K562 (cell line): Measurements from ENCODE around the gene CUL9. TPM values are rescaled to one million over a fixed set of nuclear protein-coding genes. Genes with fewer than 3 reads are reported as not detected.

ENCODE experiments used
- CXXC5 ChIP-seq: fragments of 250-450 bp; sonication (Bioruptor Pico); IDR thresholded peaks from 2 replicates; pipeline ENCODE4 v1.8.0; 2022; ENCODE audit warnings: inconsistent platforms, mild to moderate bottlenecking, moderate library complexity
- LARP7 ChIP-seq: fragments of 450-650 bp; IDR thresholded peaks from 2 replicates; pipeline ENCODE4 v1.6.1; 2016
- NR1H2 ChIP-seq: sonication (generic); formaldehyde crosslinking; IDR thresholded peaks from 2 replicates; pipeline ENCODE4 v1.4.0; 2020; ENCODE audit warnings: mild to moderate bottlenecking, missing genetic modification reagents
- NR2C2 ChIP-seq, 2 experiments: fragments of 200-800 bp in 1 of 2; sonication (Bioruptor generic) in 1 of 2; sonication (generic) in 1 of 2; formaldehyde crosslinking in 1 of 2; IDR thresholded peaks; 2 replicates each; pipeline versions ENCODE4 v1.6.1 to v1.8.0; 2016 to 2022; ENCODE audit warnings: mild to moderate bottlenecking in 1 of 2, missing compliant biosample characterization in 1 of 2, missing genetic modification characterization in 1 of 2, missing genetic modification reagents in 1 of 2
- POLR2A ChIP-seq: fragments of 450-650 bp; conservative IDR thresholded peaks from 2 replicates; pipeline ENCODE4 v1.6.1; 2016
- RBFOX2 ChIP-seq: fragments of 200-400 bp; formaldehyde crosslinking; IDR thresholded peaks from 2 replicates; pipeline ENCODE4 v1.6.1; 2017; ENCODE audit warnings: low read depth, mild to moderate bottlenecking, low read length, moderate library complexity
- RBM14 ChIP-seq: fragments of 200-400 bp; formaldehyde crosslinking; IDR thresholded peaks from 2 replicates; pipeline ENCODE4 v1.6.1; 2018; ENCODE audit warnings: low read depth, mild to moderate bottlenecking, low read length, moderate library complexity, borderline replicate concordance; ENCODE audit not compliant: insufficient read depth
- SRSF9 ChIP-seq: fragments of 200-400 bp; formaldehyde crosslinking; IDR thresholded peaks from 2 replicates; pipeline ENCODE4 v1.6.1; 2017; ENCODE audit warnings: low read depth, low read length, borderline replicate concordance
- ZFX ChIP-seq: sonication (generic); formaldehyde crosslinking; IDR thresholded peaks from 2 replicates; pipeline ENCODE4 v1.8.0; 2022; ENCODE audit warnings: mild to moderate bottlenecking, missing genetic modification reagents, moderate library complexity
- ZNF274 ChIP-seq: IDR thresholded peaks from 2 replicates; pipeline ENCODE4 v1.6.1; 2011; ENCODE audit warnings: low read depth, mild to moderate bottlenecking, low read length, moderate library complexity, borderline replicate concordance
- polyA plus RNA-seq, 8 experiments: library from polyadenylated mRNA; depleted of rRNA in 4 of 8; stranded (reverse) in 5 of 8; unstranded in 3 of 8; fragments of >200 nt; fragmentation: Nextera tagmentation in 2 of 8; fragmentation: Illumina TruSeq in 1 of 8; extraction: Ambion mirVana in 2 of 8; extraction: Trizol in 1 of 8; gene quantifications; 2 replicates each; pipeline versions ENCODE4 v1.2.1 to v1.2.3, GENCODE V29; 2011 to 2014; ENCODE audit warnings: inconsistent platforms in 1 of 8, missing spikeins in 1 of 8
- total RNA-seq, 7 experiments: library from RNA; depleted of rRNA in 6 of 7; stranded (reverse); fragments of >200 nt in 6 of 7; fragmentation: Illumina TruSeq in 2 of 7; extraction: Trizol in 2 of 7; gene quantifications; 2 replicates each; pipeline versions ENCODE4 v1.2.1 to v1.2.3, GENCODE V29; 2011 to 2021; ENCODE audit warnings: low replicate concordance in 1 of 7
- TF ChIP-seq, protein P1 (sequence below): sonication (generic); formaldehyde crosslinking; IDR thresholded peaks from 2 replicates; pipeline ENCODE4 v1.8.1; 2023; ENCODE audit warnings: mild to moderate bottlenecking, missing genetic modification reagents
- TF ChIP-seq, protein P2 (sequence below): fragments of 450-650 bp; formaldehyde crosslinking; IDR thresholded peaks from 2 replicates; pipeline ENCODE4 v1.4.0; 2020; ENCODE audit warnings: mild to moderate bottlenecking, moderate library complexity
- TF ChIP-seq, protein P3 (sequence below): sonication (generic); formaldehyde crosslinking; IDR thresholded peaks from 2 replicates; pipeline ENCODE4 v1.5.0; 2020; ENCODE audit warnings: missing genetic modification reagents

The CUL9 gene
- total and polyA plus RNA-seq, 9 of the 15 experiments (the other 6 are each of a cell fraction or from before 2014, with no cell fraction given): 0.50 to 20.7 (median 6.6) TPM

DNA sequence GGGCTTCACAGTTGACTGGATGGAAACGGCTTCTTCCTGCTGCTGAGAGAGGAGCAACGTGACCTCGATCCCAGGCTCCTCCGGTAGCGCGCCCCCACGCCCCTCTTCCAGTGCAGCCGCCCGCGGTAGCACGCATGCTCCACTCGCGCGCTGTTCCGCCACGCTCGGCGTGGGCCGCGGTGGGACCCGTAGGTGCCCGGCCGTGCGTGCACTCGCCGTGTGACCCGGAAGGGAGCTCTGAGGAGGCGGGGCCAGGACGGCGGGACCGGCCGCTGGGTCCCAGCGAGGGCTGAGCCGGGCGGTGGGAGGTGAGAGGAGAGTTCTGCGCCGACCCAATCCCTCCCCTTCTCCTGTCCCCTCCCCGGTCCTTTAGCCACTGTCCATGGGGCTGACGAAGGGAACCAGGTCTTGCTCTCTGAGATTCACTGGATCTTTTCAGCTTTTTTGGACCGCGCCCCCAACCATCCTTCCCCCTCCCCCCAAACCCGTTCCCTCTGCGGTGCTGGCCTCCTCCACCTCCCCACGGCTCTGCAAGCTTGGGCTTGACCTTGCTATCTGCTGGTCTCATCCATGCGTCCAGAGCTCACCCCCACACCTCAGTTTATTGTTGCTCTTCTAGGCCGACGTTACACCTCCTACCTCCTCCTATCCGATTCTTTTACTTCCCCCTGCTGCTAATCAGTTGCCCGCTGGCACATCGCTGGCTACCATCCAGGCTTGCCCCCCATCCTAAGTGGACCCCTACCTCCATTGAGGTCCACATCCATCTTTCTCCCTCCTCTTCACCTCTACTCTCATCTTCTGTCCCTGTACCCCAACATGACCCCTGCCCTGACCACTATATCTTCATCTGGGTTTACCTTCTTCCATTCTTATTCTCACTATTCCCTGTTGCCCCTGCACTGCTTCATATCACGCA, at the start of gene CUL9 (continued):
- TF ChIP-seq CXXC5 (CRISPR knock-in tag): peak; percentile 99
- peak; percentile 82 for TF ChIP-seq ZFX (CRISPR knock-in tag)
- TF ChIP-seq LARP7: no peak; the same call in 1 of the 2 replicates
- TF ChIP-seq RBM14: no peak
- TF ChIP-seq NR1H2 (CRISPR knock-in tag): peak; percentile 36; the same call in 1 of the 2 replicates
- TF ChIP-seq, protein P1, sequence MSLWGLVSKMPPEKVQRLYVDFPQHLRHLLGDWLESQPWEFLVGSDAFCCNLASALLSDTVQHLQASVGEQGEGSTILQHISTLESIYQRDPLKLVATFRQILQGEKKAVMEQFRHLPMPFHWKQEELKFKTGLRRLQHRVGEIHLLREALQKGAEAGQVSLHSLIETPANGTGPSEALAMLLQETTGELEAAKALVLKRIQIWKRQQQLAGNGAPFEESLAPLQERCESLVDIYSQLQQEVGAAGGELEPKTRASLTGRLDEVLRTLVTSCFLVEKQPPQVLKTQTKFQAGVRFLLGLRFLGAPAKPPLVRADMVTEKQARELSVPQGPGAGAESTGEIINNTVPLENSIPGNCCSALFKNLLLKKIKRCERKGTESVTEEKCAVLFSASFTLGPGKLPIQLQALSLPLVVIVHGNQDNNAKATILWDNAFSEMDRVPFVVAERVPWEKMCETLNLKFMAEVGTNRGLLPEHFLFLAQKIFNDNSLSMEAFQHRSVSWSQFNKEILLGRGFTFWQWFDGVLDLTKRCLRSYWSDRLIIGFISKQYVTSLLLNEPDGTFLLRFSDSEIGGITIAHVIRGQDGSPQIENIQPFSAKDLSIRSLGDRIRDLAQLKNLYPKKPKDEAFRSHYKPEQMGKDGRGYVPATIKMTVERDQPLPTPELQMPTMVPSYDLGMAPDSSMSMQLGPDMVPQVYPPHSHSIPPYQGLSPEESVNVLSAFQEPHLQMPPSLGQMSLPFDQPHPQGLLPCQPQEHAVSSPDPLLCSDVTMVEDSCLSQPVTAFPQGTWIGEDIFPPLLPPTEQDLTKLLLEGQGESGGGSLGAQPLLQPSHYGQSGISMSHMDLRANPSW (CRISPR knock-in tag): peak; percentile 85
- peak; percentile 83 for TF ChIP-seq POLR2A
- no peak for TF ChIP-seq SRSF9
- peak; percentile 95 for TF ChIP-seq RBFOX2
- peak; percentile 95 for TF ChIP-seq NR2C2 (CRISPR knock-in tag; IDR thresholded peaks at IDR 0.05)
- TF ChIP-seq NR2C2 (tag; IDR thresholded peaks at IDR 0.05): peak; percentile 99
- TF ChIP-seq, protein P2, sequence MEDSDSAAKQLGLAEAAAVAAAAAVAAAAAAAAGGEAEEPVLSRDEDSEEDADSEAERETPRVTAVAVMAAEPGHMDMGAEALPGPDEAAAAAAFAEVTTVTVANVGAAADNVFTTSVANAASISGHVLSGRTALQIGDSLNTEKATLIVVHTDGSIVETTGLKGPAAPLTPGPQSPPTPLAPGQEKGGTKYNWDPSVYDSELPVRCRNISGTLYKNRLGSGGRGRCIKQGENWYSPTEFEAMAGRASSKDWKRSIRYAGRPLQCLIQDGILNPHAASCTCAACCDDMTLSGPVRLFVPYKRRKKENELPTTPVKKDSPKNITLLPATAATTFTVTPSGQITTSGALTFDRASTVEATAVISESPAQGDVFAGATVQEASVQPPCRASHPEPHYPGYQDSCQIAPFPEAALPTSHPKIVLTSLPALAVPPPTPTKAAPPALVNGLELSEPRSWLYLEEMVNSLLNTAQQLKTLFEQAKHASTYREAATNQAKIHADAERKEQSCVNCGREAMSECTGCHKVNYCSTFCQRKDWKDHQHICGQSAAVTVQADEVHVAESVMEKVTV (CRISPR knock-in tag): no peak
- TF ChIP-seq, protein P3, sequence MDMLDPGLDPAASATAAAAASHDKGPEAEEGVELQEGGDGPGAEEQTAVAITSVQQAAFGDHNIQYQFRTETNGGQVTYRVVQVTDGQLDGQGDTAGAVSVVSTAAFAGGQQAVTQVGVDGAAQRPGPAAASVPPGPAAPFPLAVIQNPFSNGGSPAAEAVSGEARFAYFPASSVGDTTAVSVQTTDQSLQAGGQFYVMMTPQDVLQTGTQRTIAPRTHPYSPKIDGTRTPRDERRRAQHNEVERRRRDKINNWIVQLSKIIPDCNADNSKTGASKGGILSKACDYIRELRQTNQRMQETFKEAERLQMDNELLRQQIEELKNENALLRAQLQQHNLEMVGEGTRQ (CRISPR knock-in tag): peak; percentile 73
- no peak for TF ChIP-seq ZNF274
